GM18505 (cell line): ENCODE data around the gene CDCA4.
"Not testable (repeated sequence)": the region's sequence is repeated elsewhere in the genome, so short reads cannot be mapped to it uniquely, and the experiment has no call there.

Experiments used
- ATAC-seq: cut with Tn5 transposase; IDR thresholded peaks from one replicate; pipeline ENCODE4 v1.9.1; 2021; ENCODE audit not compliant: unreplicated experiment
- POLR2A ChIP-seq: IDR thresholded peaks from 4 replicates; pipeline ENCODE4 v1.6.1; 2011; ENCODE audit warnings: borderline replicate concordance; ENCODE audit not compliant: insufficient read depth, insufficient read length; ENCODE audit errors: extremely low read depth

CDCA4 gene

GRCh38 chr14:105051182-105052109, 30.6 kb upstream of the CDCA4 start:
- no peak for TF ChIP-seq POLR2A
- ATAC-seq: no peak

GRCh38 chr14:105050551-105050897, 29.6 kb upstream of the CDCA4 start:
- no peak for ATAC-seq
- no peak for TF ChIP-seq POLR2A

GRCh38 chr14:105049753-105050550, 29.1 kb upstream of the CDCA4 start:
- no peak for TF ChIP-seq POLR2A
- ATAC-seq: no peak

GRCh38 chr14:105047283-105048016, 26.6 kb upstream of the CDCA4 start:
- no peak for ATAC-seq
- TF ChIP-seq POLR2A: no peak

GRCh38 chr14:105046891-105047282, 26.0 kb upstream of the CDCA4 start:
- no peak for ATAC-seq
- TF ChIP-seq POLR2A: no peak

- TF ChIP-seq POLR2A: no peak
- peak; percentile 81 for ATAC-seq
Measured at GRCh38 chr14:105045710-105046326, 24.9 kb upstream of the CDCA4 start.

GRCh38 chr14:105043641-105044040, 22.8 kb upstream of the CDCA4 start:
- TF ChIP-seq POLR2A: no peak
- ATAC-seq: no peak

- ATAC-seq: no peak
- no peak for TF ChIP-seq POLR2A
Measured at GRCh38 chr14:105042813-105043212, 21.9 kb upstream of the CDCA4 start.

GRCh38 chr14:105041841-105042765, 21.2 kb upstream of the CDCA4 start:
- ATAC-seq: no peak
- no peak for TF ChIP-seq POLR2A

- no peak for TF ChIP-seq POLR2A
- ATAC-seq: no peak
Measured at GRCh38 chr14:105039458-105040205, 18.7 kb upstream of the CDCA4 start.

GRCh38 chr14:105035616-105036015, 14.7 kb upstream of the CDCA4 start:
- ATAC-seq: not testable (repeated sequence)
